Testis (tissue), 2 donors: Measurements from ENCODE around the gene GAPDH.

Experiments
- CTCF ChIP-seq, 3 experiments: fragments of 450-650 bp in 2 of 3; fragments of 200-600 bp in 1 of 3; sonication (generic) in 1 of 3; IDR thresholded peaks; one replicate each; pipeline ENCODE4 v1.5.1; 2016 to 2019; ENCODE audit warnings: antibody characterized with exemption in 3 of 3, mild to moderate bottlenecking in 2 of 3, moderate library complexity in 1 of 3
- POLR2A ChIP-seq: fragments of 450-650 bp; IDR thresholded peaks from one replicate; pipeline ENCODE4 v1.6.1; 2017; ENCODE audit warnings: antibody characterized with exemption, mild to moderate bottlenecking, moderate library complexity

- TF ChIP-seq CTCF (IDR thresholded peaks at IDR 0.05) = no peak
- TF ChIP-seq POLR2A = no peak
Observed at GRCh38 chr12:6520186-6520585, 14.1 kb upstream of the GAPDH start.
